Left kidney (tissue), 8 donors: ENCODE data around the gene ATP9A. TPM values are rescaled to one million over a fixed set of nuclear protein-coding genes. Genes with fewer than 3 reads are reported as not detected.
A peak's percentile ranks its signal among the peaks of the same experiment; 100 is the strongest.
"Not testable (repeated sequence)": the region's sequence is repeated elsewhere in the genome, so short reads cannot be mapped to it uniquely, and the experiment has no call there.

Experiments used
- DNase-seq: peaks from one replicate; pipeline ENCODE4 v3.0.0-alpha.2; 2013
- long read RNA-seq, 8 donors: transcript quantifications; one replicate each; lab custom pipeline, GENCODE V29; 2026
- polyA plus RNA-seq: library from polyadenylated mRNA; unstranded; fragments of 120-200 nt; gene quantifications from one replicate; pipeline ENCODE4 v1.2.1, GENCODE V29; 2013; ENCODE audit not compliant: insufficient read length

ATP9A gene, protein sequence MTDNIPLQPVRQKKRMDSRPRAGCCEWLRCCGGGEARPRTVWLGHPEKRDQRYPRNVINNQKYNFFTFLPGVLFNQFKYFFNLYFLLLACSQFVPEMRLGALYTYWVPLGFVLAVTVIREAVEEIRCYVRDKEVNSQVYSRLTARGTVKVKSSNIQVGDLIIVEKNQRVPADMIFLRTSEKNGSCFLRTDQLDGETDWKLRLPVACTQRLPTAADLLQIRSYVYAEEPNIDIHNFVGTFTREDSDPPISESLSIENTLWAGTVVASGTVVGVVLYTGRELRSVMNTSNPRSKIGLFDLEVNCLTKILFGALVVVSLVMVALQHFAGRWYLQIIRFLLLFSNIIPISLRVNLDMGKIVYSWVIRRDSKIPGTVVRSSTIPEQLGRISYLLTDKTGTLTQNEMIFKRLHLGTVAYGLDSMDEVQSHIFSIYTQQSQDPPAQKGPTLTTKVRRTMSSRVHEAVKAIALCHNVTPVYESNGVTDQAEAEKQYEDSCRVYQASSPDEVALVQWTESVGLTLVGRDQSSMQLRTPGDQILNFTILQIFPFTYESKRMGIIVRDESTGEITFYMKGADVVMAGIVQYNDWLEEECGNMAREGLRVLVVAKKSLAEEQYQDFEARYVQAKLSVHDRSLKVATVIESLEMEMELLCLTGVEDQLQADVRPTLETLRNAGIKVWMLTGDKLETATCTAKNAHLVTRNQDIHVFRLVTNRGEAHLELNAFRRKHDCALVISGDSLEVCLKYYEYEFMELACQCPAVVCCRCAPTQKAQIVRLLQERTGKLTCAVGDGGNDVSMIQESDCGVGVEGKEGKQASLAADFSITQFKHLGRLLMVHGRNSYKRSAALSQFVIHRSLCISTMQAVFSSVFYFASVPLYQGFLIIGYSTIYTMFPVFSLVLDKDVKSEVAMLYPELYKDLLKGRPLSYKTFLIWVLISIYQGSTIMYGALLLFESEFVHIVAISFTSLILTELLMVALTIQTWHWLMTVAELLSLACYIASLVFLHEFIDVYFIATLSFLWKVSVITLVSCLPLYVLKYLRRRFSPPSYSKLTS
- 62.4 TPM for polyA plus RNA-seq
- long read RNA-seq, donor 1, full-length matches to known transcripts: 8 of 8 reads
- long read RNA-seq, donor 1, partial matches to known transcripts: 0 of 8 reads
- long read RNA-seq, donor 1, other reads (novel, unspliced or antisense): 0 of 8 reads
- long read RNA-seq, donor 2, full-length matches to known transcripts: 3 of 10 reads
- long read RNA-seq, donor 2, partial matches to known transcripts: 7 of 10 reads
- long read RNA-seq, donor 2, other reads (novel, unspliced or antisense): 0 of 10 reads
- long read RNA-seq, donor 3, full-length matches to known transcripts: 3 of 3 reads
- long read RNA-seq, donor 3, partial matches to known transcripts: 0 of 3 reads
- long read RNA-seq, donor 3, other reads (novel, unspliced or antisense): 0 of 3 reads
- long read RNA-seq, donor 4: 0 reads
- long read RNA-seq, donor 5, full-length matches to known transcripts: 3 of 3 reads
- long read RNA-seq, donor 5, partial matches to known transcripts: 0 of 3 reads
- long read RNA-seq, donor 5, other reads (novel, unspliced or antisense): 0 of 3 reads
- long read RNA-seq, donor 6, full-length matches to known transcripts: 1 of 7 reads
- long read RNA-seq, donor 6, partial matches to known transcripts: 6 of 7 reads
- long read RNA-seq, donor 6, other reads (novel, unspliced or antisense): 0 of 7 reads
- long read RNA-seq, donor 7, full-length matches to known transcripts: 5 of 11 reads
- long read RNA-seq, donor 7, partial matches to known transcripts: 6 of 11 reads
- long read RNA-seq, donor 7, other reads (novel, unspliced or antisense): 0 of 11 reads
- long read RNA-seq, donor 8, full-length matches to known transcripts: 2 of 2 reads
- long read RNA-seq, donor 8, partial matches to known transcripts: 0 of 2 reads
- long read RNA-seq, donor 8, other reads (novel, unspliced or antisense): 0 of 2 reads

DNA sequence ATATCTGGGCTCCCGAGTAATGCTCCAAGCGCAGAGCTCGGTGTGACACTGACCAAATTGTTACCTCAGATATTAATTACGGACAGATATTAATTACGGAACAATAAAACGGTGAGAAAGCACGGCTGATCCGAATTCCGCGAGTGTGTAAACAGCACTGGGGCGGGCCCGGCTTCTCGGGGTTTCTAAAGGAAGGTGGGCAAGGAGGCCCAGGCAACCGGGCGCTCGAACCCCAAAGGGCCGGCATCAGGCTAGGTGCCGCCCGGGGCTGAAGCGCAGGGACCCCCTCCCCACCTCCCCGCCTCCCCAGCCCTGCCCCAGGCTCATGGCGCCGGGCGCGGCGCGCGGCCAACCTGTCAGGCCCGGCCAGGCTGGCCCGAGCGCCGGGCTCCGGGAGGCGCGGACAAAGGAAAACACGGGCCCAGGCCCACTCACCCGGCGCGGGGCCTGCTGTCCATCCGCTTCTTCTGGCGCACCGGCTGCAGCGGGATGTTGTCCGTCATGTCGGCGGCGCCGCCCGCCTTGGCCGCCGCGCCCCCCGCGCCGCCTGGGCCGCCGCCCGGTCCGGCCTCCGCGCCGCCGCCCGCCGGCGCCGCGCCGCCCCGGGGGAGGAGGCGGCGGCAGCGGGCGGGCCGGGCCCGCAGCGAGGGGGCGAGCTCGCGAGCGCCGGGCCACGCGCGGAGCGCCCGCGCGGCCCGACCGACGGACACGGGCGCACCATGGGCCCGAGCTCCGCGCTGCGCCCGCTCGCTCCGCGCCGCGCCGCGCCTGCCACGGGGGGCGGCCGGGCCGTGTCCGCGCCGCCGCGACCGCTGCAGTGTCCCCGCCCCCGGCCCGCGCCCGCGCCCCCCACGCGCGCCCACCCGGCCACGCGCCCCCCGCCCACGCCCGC, at the start of gene ATP9A:
ATP9A (minus strand) TSS at position 524 of the 892 bp plus-strand sequence; CDS start at position 503, 21 bp downstream.
- no peak for DNase-seq

DNA sequence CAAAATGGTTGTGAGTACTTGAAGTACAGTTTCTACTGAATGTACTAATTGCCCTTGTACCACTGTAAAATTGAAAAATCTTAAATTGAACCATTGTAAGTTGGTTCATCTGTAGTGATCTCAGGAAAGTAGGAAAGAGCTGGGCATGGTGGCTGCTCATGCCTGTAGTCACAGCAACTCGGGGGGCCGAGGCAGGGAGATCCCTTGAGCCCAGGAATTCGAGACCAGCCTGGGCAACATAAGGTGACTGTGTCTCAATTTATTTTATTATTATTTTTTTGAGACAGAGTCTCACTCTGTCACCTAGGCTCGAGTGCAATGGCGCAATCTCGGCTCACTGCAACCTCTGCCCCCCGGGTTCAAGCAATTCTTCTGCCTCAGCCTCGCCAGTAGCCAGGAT, 48.7 kb upstream of the ATP9A start:
- DNase-seq: not testable (repeated sequence)

- no peak for DNase-seq
Observed at GRCh38 chr20:51815383-51816076, 47.3 kb upstream of the ATP9A start.

GRCh38 chr20:51812861-51813260, 44.7 kb upstream of the ATP9A start:
- no peak for DNase-seq

GRCh38 chr20:51811514-51812128, 43.4 kb upstream of the ATP9A start:
- DNase-seq: no peak

GRCh38 chr20:51811042-51811355, 42.8 kb upstream of the ATP9A start:
- no peak for DNase-seq

GRCh38 chr20:51810155-51811041, 42.2 kb upstream of the ATP9A start:
- no peak for DNase-seq

GRCh38 chr20:51807720-51808250, 39.6 kb upstream of the ATP9A start:
- no peak for DNase-seq

- DNase-seq: no peak
Observed at GRCh38 chr20:51804754-51805153, 36.6 kb upstream of the ATP9A start.

GRCh38 chr20:51803148-51803854, 35.1 kb upstream of the ATP9A start:
- DNase-seq: no peak

DNA sequence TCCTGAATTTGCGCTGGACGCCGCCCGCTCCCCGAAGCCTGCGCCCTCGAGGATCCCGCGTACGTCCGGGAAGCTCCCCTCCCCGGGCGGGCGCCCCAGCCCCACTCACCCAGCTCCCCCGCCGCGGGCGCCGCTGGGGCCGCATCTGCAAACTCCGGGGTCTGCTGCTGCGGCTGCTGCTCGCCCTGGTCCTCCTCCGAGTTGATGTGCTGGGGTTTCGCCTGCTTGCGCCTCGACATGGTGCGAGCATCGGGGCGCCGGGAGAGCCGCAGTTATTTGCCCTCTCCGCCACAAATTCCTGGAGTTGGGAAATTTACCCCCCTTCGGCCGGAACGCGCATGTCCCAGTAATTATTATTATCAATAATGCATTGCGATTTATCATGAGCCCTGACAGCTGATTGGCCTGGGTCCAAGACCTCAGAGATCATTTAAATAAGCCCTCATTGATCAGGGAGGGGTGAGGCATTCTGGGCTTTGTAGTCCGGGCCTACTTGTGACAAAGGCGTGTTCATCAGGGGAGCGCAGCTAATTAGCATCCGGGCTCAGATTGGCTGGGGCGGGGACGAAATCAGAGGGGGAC, 34.1 kb upstream of the ATP9A start, which contains the start of gene SALL4:
SALL4 (minus strand) TSS at position 352 of the 582 bp plus-strand sequence; CDS start at position 239, 113 bp downstream.
- DNase-seq: no peak

GRCh38 chr20:51801823-51802123, 33.6 kb upstream of the ATP9A start:
- no peak for DNase-seq

DNA sequence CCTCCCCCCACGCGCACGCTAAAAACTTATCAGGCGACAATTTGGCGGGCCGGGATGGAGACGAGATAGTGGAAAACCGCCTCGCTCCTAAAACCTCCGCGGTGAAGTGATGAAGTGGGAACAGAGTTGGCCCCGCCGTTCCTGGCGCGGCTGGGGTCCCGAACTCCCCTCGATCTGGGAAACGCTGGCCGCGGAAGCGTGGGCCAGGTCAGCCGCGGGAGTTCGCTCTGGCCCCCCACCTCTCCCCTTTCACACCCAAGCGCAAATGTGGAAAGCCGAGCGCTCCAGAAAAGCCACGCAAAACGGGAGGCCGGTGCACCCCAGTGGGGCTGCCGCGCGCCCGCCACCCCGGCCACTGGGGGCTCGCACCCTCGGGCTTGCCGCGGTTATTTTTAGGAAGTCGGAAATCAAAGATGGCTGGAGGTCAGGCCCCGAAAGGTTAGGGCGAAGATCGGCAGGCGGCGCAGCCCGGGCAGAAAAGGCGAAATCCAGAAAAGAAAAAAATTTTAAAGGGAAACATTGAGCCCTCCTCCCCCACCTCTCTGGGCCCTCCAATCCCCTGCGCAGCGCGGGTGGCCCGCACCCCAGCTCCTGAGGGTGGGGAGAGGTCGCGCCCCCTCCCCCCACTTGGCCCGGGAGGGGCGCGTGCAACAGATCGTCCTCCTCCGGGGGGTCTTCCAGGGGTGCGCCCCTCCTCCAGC, 33.1 kb upstream of the ATP9A start:
- DNase-seq: no peak

GRCh38 chr20:51800872-51801121, 32.6 kb upstream of the ATP9A start:
- no peak for DNase-seq

DNA sequence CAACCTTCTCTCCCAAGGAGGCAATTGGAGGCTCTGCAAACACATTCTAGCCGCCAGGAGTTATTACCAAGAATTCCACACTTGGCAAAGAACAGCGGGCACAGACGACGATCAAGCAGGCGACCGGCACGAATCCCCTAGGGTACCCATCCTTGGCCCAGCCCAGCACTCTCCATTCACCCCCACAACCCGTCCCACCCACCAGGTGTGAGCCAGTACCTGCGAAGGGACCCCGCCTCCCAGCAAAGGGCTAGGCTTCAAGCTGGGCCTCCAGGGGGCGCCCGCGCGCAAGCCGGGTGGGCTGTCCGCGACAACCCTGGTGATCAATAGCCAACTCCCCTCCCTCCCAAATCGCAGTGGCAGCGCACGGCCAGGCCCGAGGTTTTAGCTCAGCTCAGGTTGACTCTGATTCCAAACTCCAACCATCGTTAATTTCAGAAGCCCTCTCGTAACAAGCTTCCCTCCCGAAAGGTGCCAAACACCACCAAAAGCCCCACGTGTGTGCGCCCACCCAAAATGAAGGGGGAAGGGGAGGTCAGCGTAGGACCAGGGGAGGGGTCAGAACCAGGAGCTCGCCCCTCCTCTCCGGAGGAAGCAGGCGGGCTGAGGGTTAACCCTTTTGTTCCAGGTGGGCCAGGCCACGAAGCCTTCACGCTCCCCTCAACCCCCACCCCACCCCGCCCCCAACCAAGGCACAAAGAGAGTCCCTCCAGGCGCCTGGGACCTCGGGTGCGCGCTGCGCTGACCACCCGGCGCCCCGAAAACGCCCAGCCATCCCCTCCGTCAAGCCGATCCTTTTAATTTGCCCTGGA, 32.1 kb upstream of the ATP9A start:
- peak; percentile 80 for DNase-seq
